HG03575 (cell line): ENCODE results near the gene ATP9A.
"Not testable (repeated sequence)": the region's sequence is repeated elsewhere in the genome, so short reads cannot be mapped to it uniquely, and the experiment has no call there.

ENCODE experiments used
- ATAC-seq: cut with Tn5 transposase; IDR thresholded peaks from one replicate; pipeline ENCODE4 v1.9.1; 2021; ENCODE audit not compliant: unreplicated experiment, insufficient number of reproducible peaks, low FRiP score; ENCODE audit errors: extremely low read depth

The ATP9A gene

DNA sequence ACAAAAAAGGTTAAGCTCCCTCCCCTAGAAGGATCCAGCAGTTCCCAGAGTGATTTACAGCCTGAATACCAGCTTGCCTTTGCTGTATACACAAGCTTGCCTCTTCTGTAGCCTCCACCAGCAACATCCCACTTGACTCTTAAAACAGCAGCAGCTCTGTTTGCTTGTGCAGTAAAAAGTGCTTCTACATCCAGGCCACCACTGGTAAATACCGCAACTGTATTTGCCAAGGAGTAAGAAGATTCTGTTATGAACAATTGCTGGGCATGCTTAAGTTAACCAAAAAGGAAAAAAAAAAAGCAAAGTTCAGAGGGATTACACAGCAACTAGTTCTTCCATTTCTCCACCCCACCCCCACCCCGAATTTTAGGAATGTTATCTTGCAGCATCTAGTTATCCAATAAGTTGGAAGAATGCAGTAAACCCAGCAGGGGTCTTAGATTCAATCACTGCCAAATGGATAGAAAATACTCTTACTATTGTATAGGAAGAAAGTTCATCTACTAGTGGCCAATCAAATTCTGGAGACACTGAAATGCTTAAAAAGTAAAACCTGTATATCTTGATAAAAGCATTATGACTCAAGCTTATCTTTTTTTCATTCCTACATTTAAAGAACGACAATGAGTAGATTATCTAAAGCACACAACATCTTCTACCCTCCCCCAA, 29.3 kb upstream of the ATP9A start:
- no peak for ATAC-seq

GRCh38 chr20:51796340-51796739, 28.1 kb upstream of the ATP9A start:
- no peak for ATAC-seq

DNA sequence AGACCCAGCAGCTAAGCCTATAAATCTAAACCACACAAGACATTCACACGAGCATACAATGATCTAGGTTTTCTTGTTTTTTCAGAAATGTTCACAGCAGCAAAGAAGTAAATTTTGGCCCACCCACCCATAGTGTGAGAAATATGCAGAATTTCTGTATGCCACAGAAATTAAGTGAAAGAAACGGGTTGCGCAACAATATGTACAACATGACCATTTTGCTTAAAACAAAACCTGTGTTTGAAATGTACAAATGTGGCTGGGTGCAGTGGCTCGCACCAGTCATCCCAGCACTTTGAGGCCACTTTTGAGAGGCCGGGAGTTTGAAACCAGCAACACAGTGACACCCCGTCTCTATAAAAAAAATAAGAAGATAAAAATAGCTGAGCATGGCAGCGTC, 24.8 kb upstream of the ATP9A start:
- no peak for ATAC-seq

DNA sequence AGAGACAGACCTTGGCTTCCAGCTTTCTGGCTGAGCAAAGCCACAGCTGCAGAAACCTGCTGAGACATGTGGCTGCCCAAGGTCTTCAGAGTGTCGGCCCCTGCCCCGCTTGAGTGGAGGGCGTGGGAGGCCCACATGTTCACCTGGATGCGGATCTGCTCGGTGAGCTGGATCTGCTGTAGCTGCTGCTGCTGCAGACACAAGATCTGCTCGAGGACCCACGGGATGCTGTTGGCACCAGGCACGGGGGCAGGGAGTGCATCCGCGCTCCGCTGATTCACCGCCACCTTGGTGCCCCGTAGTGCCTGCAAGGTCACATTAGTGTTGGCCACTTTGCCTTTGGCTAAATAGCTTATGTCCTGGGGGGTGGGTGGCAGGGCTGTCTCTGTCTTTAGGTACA, 23.4 kb upstream of the ATP9A start:
- no peak for ATAC-seq

DNA sequence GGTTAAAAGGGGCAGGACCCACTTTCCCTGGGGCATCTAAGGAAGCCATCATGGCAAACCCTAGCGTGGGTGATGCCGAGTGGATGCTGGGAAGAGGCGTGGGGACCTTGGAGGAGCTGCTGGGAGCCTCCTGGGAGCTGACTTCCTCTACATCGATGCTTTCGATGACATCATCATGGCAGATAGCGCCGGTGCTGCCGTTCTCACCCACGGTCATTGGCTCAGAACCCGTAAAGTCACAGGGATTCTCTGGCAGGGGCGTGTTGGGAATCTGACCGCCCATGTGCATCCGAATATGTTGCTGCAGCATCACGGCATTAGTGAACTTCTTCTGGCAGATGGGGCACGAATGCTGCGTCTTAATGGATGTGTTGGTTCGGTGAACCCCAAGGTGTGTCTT, 22.1 kb upstream of the ATP9A start:
- ATAC-seq: no peak

GRCh38 chr20:51789434-51789833, 21.2 kb upstream of the ATP9A start:
- no peak for ATAC-seq

- ATAC-seq: no peak
These were observed 20.6 kb upstream of the ATP9A start for GRCh38 chr20:51788822-51789221.

DNA sequence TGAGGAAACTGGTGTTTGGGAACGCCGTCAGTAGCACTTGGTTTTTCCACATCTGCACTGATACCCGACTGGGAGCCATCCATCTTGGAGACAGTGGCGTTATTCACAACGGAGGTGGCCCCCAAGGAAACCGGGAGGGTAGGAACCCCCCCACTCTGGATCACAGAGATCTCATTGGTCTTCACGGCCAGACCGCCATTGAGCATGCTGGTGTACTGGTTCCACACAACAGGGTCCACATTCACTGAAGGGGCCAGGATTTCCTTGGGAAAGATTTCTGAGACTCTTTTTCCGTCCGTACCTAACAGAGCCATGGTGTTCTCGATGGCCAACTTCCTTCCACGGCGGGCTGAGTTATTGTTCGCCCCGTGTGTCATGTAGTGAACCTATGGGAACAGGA, 16.1 kb upstream of the ATP9A start:
- no peak for ATAC-seq

DNA sequence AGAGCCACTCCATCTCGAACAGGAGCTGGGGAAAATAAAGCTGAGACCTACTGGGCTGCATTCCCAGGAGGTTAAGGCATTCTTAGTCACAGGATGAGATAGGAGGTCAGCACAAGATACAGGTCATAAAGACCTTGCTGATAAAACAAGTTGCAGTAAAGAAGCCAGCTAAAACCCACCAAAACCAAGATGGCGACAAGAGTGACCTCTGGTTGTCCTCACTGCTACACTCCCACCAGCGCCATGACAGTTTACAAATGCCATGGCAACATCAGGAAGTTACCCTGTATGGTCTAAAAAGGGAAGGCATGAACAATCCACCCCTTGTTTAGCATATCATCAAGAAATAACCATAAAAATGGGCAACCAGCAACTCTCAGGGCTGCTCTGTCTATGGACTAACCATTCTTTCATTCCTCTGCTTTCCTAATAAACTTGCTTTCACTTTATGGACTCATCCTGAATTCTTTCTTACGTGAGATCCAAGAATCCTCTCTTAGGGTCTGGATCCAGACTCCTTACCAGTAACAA, 10.1 kb upstream of the ATP9A start:
- ATAC-seq: not testable (repeated sequence)

GRCh38 chr20:51775241-51775640, 7.1 kb upstream of the ATP9A start:
- ATAC-seq: no peak

DNA sequence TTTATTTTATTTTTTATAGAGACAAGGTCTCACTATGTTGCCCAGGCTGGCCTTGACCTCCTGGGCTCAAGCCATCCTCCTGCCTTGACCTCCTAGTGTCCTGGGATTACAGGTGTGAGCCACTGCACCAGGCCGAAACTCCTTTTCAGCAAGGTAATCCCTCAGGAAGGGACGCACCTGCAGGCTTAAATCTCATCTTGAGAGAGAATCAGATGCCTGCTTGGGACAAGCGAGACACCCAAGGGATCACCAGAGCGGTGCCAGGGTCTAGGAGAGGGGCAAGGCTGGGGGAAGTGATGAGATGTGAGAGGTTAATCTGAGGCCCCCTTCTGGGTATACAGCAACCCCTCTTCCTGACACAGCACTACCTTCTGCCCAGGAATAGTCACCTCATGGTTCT, 4.0 kb upstream of the ATP9A start:
- no peak for ATAC-seq

DNA sequence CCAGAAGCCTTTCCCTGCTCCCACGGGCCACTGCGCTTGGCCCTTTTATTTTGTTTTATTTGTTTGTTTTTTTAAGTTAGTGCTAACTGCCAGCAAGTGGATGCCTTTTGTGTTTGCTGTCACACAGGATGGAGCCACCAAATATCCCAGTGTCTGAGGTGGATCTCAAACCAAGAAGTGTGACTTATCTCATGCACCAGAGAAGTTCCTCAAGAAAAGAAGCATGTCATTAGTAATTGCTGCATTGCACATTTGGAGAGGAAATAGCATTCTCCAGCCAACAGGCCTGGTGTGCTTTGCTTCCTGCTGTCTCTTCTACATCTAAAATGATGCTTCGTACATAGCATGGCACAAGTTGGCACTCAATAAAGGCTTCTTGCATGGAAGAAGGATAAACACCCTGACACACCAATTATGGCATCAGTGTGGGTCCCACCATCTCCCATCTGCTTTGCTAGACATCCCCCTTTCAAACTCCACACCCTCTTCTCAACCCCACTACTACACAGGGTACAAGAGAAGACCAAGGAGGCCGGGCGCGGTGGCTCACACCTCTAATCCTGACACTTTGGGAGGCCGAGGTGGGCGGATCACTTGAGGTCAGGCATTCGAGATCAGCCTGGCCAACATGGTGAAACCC, 1.9 kb upstream of the ATP9A start:
- ATAC-seq: no peak

GRCh38 chr20:51768759-51769517, 748 bp upstream of the ATP9A start:
- ATAC-seq: no peak

DNA sequence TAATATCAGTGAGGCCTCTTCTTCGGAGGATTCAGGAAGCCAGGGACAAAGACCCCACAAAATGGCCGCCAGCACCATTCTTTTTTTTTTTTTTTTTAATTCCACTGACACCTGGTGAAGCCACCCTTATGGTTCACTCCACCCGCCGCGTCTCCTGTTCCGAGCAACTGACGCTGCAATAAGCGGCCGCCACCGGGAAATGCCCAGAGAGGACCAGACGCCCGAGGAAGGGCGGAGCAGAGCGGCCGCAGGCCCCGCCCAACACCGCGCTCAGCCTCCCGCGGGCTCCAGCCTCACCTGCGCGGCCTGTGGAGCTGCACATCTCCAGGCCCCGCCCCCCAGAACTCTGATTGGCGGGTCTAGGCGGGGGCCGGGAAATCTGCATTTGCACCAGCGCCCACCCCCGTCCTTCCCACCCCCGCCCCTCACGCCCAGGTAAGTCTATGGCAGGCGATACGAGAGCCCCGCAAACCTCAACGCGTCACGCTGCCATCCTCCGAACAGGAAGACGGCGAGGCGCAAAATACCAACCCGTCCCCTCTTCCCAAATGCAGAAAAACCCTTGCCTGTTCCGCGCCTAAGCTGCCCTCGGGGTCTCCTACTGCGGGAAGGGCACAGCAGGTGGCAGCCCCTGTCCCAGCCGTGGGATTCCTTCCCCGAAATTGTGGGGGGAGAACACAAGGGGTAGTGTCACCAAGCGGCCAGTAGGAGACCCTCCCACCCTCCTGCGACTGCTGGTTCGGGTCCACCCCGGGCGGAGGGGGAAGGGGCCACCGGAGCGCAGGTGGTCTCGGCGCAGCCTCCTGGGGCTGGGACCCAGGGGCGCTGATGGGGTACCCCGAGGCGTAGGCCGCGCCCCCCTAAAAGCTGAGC, 960 bp downstream of the ATP9A start:
- no peak for ATAC-seq

- ATAC-seq: not testable (repeated sequence)
These were observed 2.8 kb downstream of the ATP9A start for GRCh38 chr20:51765381-51765780.

DNA sequence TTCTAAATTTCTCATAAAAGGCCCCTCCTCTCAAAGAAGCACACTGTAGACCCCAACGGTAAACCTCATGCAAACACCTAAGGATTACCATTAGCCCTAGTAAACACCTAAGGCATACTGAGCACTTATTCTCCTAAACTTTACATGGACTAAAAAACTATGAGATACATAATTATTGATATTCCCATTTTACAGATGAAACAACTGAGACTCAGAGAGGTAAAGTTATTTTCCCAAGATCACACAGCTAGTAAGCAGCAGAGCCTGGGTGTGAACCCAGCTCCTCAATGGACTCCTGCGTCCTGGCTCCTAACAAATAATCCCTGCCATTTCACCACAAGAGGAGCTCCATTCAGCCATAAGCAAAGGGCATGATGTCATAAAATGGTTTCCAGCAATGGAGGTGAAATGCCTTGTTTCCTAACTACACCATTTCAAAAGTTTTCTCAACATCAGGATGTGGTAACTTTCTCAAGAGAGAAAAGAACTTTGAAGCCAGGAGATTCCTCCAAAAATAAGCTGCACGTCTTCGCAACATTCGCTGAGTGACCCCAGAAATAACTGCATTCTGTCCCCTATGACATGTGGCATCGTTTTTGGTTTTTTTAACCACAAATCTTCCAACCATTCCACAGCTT, 4.1 kb downstream of the ATP9A start:
- no peak for ATAC-seq

GRCh38 chr20:51760905-51761546, 7.2 kb downstream of the ATP9A start:
- no peak for ATAC-seq

DNA sequence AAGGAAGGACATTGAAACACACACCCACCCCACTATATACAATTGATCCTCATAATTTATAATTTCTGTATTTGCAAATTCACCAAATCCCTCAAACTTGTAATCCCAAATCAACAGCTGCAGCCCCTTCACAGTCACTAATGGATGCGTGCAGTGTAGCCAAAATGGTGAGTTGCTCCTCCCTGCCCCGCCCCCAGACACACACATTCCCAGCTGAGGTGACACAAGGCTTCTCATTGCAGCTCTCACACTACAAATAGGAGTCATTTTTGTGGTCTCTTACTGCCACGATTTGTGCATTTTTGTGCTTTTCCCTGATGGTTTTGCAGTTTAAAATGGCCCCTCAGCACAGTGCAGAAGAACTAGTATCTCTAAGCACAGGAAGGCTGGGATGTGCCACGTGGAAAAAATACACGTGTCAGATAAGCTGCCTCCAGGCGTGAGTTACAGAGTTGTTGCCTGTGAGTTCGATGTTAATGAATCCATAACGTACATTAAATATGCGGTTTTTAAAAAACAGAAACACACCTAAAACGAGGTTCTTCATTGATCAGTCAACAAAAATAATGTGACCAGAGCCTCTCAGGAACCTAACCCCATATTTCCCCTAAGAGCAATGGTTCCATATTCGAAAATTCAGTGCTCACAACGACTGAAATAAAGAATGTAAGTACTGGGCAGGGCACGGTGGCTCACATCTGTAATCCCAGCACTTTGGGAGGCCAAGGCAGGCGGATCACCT, 8.2 kb downstream of the ATP9A start:
- ATAC-seq: no peak
